Stomach (tissue), 4 donors: Measurements from ENCODE around the gene GASK1B.

Source experiments
- CTCF ChIP-seq, 7 experiments: fragments of 450-650 bp in 4 of 7; fragments of 200-600 bp in 3 of 7; sonication (generic) in 3 of 7; IDR thresholded peaks; one replicate each; pipeline ENCODE4 v1.5.1; 2016 to 2019; ENCODE audit warnings: antibody characterized with exemption in 7 of 7, control low read depth in 2 of 7, mild to moderate bottlenecking in 1 of 7
- POLR2A ChIP-seq, 4 donors: fragments of 450-650 bp; IDR thresholded peaks; one replicate each; pipeline ENCODE4 v1.6.1; 2016; ENCODE audit warnings: antibody characterized with exemption in 4 of 4, control low read depth in 2 of 4, mild to moderate bottlenecking in 1 of 4, moderate library complexity in 1 of 4

- TF ChIP-seq POLR2A (IDR thresholded peaks at IDR 0.05) (no peak), CTCF (IDR thresholded peaks at IDR 0.05) (no peak)
These were observed 3.3 kb downstream of the GASK1B start for GRCh38 chr4:158169506-158169905.
